ENCODE measurements around the gene ARRB1.

ARRB1 gene

DNA sequence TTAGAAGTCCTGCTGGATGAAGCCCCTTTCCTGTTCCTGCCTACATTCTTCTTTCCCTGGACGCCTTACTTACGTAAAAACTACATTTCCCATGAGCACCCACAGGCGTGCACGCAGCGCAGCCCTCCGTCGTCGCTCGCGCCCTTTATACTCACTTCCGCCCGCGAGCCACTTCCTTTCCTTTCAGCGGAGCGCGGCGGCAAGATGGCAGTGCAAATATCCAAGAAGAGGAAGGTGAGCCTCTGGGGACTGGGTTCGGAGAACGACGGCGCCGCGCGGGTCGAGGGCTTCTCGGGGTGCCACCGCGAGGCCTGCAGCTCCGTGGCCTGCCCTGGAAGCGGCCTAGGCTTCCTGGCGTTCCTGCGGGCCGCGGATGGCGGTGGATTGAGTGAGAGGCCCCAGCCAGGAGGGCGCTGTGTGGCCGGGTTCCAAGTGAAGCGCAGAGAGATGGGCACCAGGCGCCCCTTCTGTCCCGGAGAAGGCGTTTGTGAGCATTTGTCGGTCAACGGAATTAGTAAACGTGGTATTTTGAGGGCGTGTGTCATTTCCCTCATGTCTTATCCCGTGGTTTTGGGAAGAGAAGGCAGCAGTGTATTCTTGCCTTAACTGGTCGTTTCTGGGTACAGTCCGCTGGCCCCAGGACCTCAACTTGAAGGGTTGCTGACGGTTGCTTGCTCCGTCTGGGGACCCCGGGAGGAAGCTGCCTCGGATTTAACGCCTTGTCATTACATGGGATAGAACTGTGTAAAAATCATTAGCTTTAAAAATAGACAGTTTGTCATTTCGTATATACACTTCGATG is 48.1 kb upstream of the ARRB1 start, which contains the start of gene RPS3 (continued):
- no peak for TF ChIP-seq ZNF174 (tag by site-specific recombination; IDR thresholded peaks at IDR 0.05)
- no peak for TF ChIP-seq ZNF157 (tag by site-specific recombination; IDR thresholded peaks at IDR 0.05)
- no peak for TF ChIP-seq ZNF624 (tag by site-specific recombination; IDR thresholded peaks at IDR 0.05)
- peak; percentile 97 for TF ChIP-seq ZNF501 (tag by site-specific recombination; IDR thresholded peaks at IDR 0.05)
- TF ChIP-seq ZNF366 (tag by site-specific recombination; conservative IDR thresholded peaks at IDR 0.05): peak; percentile 61
- no peak for TF ChIP-seq ZNF211 (tag by site-specific recombination; IDR thresholded peaks at IDR 0.05; ENCODE audit: low read depth)
- 0 out of 2 replicates have a peak, but pooled peaks have one; percentile 31 for TF ChIP-seq ZNF843 (tag by site-specific recombination; IDR thresholded peaks at IDR 0.05)
- TF ChIP-seq ZNF610 (tag by site-specific recombination; IDR thresholded peaks at IDR 0.05; ENCODE audit: borderline replicate concordance): 0 out of 2 replicates have a peak, but pooled peaks have one; percentile 54
- 0 out of 2 replicates have a peak, but pooled peaks have one; percentile 14 for TF ChIP-seq ZNF10 (tag by site-specific recombination; IDR thresholded peaks at IDR 0.05)
- TF ChIP-seq, protein P1, sequence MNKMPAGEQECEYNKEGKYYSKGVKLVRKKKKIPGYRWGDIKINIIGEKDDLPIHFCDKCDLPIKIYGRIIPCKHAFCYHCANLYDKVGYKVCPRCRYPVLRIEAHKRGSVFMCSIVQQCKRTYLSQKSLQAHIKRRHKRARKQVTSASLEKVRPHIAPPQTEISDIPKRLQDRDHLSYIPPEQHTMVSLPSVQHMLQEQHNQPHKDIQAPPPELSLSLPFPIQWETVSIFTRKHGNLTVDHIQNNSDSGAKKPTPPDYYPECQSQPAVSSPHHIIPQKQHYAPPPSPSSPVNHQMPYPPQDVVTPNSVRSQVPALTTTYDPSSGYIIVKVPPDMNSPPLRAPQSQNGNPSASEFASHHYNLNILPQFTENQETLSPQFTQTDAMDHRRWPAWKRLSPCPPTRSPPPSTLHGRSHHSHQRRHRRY (tag by site-specific recombination; IDR thresholded peaks at IDR 0.05): 0 out of 2 replicates have a peak, but pooled peaks have one; percentile 49
- peak; percentile 89 for TF ChIP-seq ZNF629 (tag by site-specific recombination; IDR thresholded peaks at IDR 0.05)
- TF ChIP-seq ZFP37 (tag by site-specific recombination; IDR thresholded peaks at IDR 0.05): peak; percentile 96
- TF ChIP-seq ZNF561 (tag by site-specific recombination; IDR thresholded peaks at IDR 0.05; ENCODE audit: borderline replicate concordance): peak; percentile 24; the same call in 1 of the 2 replicates
- TF ChIP-seq, protein P2, sequence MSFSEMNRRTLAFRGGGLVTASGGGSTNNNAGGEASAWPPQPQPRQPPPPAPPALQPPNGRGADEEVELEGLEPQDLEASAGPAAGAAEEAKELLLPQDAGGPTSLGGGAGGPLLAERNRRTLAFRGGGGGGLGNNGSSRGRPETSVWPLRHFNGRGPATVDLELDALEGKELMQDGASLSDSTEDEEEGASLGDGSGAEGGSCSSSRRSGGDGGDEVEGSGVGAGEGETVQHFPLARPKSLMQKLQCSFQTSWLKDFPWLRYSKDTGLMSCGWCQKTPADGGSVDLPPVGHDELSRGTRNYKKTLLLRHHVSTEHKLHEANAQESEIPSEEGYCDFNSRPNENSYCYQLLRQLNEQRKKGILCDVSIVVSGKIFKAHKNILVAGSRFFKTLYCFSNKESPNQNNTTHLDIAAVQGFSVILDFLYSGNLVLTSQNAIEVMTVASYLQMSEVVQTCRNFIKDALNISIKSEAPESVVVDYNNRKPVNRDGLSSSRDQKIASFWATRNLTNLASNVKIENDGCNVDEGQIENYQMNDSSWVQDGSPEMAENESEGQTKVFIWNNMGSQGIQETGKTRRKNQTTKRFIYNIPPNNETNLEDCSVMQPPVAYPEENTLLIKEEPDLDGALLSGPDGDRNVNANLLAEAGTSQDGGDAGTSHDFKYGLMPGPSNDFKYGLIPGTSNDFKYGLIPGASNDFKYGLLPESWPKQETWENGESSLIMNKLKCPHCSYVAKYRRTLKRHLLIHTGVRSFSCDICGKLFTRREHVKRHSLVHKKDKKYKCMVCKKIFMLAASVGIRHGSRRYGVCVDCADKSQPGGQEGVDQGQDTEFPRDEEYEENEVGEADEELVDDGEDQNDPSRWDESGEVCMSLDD (tag by site-specific recombination; IDR thresholded peaks at IDR 0.05): 0 out of 2 replicates have a peak, but pooled peaks have one; percentile 39
- TF ChIP-seq, protein P3, sequence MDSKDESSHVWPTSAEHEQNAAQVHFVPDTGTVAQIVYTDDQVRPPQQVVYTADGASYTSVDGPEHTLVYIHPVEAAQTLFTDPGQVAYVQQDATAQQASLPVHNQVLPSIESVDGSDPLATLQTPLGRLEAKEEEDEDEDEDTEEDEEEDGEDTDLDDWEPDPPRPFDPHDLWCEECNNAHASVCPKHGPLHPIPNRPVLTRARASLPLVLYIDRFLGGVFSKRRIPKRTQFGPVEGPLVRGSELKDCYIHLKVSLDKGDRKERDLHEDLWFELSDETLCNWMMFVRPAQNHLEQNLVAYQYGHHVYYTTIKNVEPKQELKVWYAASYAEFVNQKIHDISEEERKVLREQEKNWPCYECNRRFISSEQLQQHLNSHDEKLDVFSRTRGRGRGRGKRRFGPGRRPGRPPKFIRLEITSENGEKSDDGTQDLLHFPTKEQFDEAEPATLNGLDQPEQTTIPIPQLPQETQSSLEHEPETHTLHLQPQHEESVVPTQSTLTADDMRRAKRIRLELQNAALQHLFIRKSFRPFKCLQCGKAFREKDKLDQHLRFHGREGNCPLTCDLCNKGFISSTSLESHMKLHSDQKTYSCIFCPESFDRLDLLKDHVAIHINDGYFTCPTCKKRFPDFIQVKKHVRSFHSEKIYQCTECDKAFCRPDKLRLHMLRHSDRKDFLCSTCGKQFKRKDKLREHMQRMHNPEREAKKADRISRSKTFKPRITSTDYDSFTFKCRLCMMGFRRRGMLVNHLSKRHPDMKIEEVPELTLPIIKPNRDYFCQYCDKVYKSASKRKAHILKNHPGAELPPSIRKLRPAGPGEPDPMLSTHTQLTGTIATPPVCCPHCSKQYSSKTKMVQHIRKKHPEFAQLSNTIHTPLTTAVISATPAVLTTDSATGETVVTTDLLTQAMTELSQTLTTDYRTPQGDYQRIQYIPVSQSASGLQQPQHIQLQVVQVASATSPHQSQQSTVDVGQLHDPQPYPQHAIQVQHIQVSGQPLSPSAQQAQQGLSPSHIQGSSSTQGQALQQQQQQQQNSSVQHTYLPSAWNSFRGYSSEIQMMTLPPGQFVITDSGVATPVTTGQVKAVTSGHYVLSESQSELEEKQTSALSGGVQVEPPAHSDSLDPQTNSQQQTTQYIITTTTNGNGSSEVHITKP (tag by site-specific recombination; IDR thresholded peaks at IDR 0.05): no peak
- TF ChIP-seq SP7 (tag by site-specific recombination; IDR thresholded peaks at IDR 0.05): peak; percentile 85
- no peak for TF ChIP-seq ZNF768 (tag by site-specific recombination; IDR thresholded peaks at IDR 0.05)
- TF ChIP-seq ZNF202 (tag by site-specific recombination; IDR thresholded peaks at IDR 0.05; ENCODE audit: borderline replicate concordance): no peak
- 0 out of 2 replicates have a peak, but pooled peaks have one; percentile 8 for TF ChIP-seq KLF1 (tag by site-specific recombination; IDR thresholded peaks at IDR 0.05)
- no peak for TF ChIP-seq BCL11B (tag by site-specific recombination; IDR thresholded peaks at IDR 0.05; ENCODE audit: low read depth)
- no peak for TF ChIP-seq ZNF37A (tag by site-specific recombination; IDR thresholded peaks at IDR 0.05)
- peak; percentile 97 for TF ChIP-seq ZNF2 (tag by site-specific recombination; IDR thresholded peaks at IDR 0.05)
- TF ChIP-seq, protein P4, sequence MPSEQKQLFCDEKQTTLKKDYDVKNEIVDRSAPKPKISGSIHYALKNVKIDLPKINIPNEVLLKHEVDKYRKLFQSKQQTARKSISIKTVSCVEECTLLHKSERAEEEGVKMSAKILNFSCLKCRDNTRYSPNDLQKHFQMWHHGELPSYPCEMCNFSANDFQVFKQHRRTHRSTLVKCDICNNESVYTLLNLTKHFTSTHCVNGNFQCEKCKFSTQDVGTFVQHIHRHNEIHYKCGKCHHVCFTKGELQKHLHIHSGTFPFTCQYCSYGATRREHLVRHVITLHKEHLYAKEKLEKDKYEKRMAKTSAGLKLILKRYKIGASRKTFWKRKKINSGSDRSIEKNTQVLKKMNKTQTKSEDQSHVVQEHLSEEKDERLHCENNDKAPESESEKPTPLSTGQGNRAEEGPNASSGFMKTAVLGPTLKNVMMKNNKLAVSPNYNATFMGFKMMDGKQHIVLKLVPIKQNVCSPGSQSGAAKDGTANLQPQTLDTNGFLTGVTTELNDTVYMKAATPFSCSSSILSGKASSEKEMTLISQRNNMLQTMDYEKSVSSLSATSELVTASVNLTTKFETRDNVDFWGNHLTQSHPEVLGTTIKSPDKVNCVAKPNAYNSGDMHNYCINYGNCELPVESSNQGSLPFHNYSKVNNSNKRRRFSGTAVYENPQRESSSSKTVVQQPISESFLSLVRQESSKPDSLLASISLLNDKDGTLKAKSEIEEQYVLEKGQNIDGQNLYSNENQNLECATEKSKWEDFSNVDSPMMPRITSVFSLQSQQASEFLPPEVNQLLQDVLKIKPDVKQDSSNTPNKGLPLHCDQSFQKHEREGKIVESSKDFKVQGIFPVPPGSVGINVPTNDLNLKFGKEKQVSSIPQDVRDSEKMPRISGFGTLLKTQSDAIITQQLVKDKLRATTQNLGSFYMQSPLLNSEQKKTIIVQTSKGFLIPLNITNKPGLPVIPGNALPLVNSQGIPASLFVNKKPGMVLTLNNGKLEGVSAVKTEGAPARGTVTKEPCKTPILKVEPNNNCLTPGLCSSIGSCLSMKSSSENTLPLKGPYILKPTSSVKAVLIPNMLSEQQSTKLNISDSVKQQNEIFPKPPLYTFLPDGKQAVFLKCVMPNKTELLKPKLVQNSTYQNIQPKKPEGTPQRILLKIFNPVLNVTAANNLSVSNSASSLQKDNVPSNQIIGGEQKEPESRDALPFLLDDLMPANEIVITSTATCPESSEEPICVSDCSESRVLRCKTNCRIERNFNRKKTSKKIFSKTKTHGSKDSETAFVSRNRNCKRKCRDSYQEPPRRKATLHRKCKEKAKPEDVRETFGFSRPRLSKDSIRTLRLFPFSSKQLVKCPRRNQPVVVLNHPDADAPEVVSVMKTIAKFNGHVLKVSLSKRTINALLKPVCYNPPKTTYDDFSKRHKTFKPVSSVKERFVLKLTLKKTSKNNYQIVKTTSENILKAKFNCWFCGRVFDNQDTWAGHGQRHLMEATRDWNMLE (tag by site-specific recombination; conservative IDR thresholded peaks at IDR 0.05; ENCODE audit: low read depth): peak; percentile 26
- no peak for TF ChIP-seq ZBTB1 (tag by site-specific recombination; IDR thresholded peaks at IDR 0.05)
- no peak for TF ChIP-seq ZNF133 (tag by site-specific recombination; IDR thresholded peaks at IDR 0.05)
- TF ChIP-seq, protein P5, sequence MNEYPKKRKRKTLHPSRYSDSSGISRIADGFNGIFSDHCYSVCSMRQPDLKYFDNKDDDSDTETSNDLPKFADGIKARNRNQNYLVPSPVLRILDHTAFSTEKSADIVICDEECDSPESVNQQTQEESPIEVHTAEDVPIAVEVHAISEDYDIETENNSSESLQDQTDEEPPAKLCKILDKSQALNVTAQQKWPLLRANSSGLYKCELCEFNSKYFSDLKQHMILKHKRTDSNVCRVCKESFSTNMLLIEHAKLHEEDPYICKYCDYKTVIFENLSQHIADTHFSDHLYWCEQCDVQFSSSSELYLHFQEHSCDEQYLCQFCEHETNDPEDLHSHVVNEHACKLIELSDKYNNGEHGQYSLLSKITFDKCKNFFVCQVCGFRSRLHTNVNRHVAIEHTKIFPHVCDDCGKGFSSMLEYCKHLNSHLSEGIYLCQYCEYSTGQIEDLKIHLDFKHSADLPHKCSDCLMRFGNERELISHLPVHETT (tag by site-specific recombination; IDR thresholded peaks at IDR 0.05): peak; percentile 72; the same call in 1 of the 2 replicates
